ENCODE results near the gene MEF2D.

DNA sequence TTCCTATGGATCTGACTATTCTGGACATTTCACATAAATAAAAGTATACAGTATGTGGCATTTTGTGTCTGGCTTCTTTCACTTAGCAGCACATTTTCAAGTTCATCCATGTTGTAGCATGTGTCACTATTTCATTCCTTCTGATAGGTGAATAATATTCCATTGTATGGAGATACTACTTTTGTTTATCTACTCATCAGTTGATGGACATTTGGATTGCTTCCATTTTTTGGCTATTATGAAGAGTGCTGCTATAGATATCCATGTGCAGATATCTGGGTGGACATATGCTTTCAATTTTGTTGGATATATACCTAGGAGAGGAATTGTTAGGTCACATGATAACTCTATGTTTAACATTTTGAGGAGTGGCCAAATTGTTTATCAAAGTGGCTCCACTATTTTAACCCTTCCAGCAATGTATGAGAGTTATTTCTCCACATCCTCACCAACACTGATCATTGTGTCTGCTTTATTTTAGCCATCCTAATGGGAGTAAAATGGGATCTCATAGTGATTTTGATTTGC lies 21.9 kb upstream of the MEF2D start:
- TF ChIP-seq ESRRG (CRISPR knock-in tag; IDR thresholded peaks at IDR 0.05) (no peak), OSR1 (CRISPR knock-in tag; IDR thresholded peaks at IDR 0.05) (no peak), ARNTL (CRISPR knock-in tag; IDR thresholded peaks at IDR 0.05; ENCODE audit: borderline replicate concordance, low read depth) (no peak), SNAI2 (CRISPR knock-in tag; IDR thresholded peaks at IDR 0.05) (no peak), ZFP30 (CRISPR knock-in tag; IDR thresholded peaks at IDR 0.05) (no peak), TOX (CRISPR knock-in tag; IDR thresholded peaks at IDR 0.05; ENCODE audit: borderline replicate concordance) (no peak)
- TF ChIP-seq, protein P1, sequence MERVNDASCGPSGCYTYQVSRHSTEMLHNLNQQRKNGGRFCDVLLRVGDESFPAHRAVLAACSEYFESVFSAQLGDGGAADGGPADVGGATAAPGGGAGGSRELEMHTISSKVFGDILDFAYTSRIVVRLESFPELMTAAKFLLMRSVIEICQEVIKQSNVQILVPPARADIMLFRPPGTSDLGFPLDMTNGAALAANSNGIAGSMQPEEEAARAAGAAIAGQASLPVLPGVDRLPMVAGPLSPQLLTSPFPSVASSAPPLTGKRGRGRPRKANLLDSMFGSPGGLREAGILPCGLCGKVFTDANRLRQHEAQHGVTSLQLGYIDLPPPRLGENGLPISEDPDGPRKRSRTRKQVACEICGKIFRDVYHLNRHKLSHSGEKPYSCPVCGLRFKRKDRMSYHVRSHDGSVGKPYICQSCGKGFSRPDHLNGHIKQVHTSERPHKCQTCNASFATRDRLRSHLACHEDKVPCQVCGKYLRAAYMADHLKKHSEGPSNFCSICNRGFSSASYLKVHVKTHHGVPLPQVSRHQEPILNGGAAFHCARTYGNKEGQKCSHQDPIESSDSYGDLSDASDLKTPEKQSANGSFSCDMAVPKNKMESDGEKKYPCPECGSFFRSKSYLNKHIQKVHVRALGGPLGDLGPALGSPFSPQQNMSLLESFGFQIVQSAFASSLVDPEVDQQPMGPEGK (CRISPR knock-in tag; IDR thresholded peaks at IDR 0.05; ENCODE audit: borderline replicate concordance), result no peak
- TF ChIP-seq, protein P2, sequence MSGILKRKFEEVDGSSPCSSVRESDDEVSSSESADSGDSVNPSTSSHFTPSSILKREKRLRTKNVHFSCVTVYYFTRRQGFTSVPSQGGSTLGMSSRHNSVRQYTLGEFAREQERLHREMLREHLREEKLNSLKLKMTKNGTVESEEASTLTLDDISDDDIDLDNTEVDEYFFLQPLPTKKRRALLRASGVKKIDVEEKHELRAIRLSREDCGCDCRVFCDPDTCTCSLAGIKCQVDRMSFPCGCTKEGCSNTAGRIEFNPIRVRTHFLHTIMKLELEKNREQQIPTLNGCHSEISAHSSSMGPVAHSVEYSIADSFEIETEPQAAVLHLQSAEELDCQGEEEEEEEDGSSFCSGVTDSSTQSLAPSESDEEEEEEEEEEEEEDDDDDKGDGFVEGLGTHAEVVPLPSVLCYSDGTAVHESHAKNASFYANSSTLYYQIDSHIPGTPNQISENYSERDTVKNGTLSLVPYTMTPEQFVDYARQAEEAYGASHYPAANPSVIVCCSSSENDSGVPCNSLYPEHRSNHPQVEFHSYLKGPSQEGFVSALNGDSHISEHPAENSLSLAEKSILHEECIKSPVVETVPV (CRISPR knock-in tag; IDR thresholded peaks at IDR 0.05), result no peak
- TF ChIP-seq, protein P3, sequence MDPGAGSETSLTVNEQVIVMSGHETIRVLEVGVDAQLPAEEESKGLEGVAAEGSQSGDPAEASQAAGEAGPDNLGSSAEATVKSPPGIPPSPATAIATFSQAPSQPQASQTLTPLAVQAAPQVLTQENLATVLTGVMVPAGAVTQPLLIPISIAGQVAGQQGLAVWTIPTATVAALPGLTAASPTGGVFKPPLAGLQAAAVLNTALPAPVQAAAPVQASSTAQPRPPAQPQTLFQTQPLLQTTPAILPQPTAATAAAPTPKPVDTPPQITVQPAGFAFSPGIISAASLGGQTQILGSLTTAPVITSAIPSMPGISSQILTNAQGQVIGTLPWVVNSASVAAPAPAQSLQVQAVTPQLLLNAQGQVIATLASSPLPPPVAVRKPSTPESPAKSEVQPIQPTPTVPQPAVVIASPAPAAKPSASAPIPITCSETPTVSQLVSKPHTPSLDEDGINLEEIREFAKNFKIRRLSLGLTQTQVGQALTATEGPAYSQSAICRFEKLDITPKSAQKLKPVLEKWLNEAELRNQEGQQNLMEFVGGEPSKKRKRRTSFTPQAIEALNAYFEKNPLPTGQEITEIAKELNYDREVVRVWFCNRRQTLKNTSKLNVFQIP (CRISPR knock-in tag; IDR thresholded peaks at IDR 0.05; ENCODE audit: borderline replicate concordance, low read depth), result no peak
- TF ChIP-seq, protein P4, sequence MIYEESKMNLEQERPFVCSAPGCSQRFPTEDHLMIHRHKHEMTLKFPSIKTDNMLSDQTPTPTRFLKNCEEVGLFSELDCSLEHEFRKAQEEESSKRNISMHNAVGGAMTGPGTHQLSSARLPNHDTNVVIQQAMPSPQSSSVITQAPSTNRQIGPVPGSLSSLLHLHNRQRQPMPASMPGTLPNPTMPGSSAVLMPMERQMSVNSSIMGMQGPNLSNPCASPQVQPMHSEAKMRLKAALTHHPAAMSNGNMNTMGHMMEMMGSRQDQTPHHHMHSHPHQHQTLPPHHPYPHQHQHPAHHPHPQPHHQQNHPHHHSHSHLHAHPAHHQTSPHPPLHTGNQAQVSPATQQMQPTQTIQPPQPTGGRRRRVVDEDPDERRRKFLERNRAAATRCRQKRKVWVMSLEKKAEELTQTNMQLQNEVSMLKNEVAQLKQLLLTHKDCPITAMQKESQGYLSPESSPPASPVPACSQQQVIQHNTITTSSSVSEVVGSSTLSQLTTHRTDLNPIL (CRISPR knock-in tag; IDR thresholded peaks at IDR 0.05; ENCODE audit: low read depth), result no peak
